ENCODE results near the gene FSHR.

- TF ChIP-seq PPARA (CRISPR knock-in tag; IDR thresholded peaks at IDR 0.05; ENCODE audit: borderline replicate concordance) (no peak), CREB5 (CRISPR knock-in tag; IDR thresholded peaks at IDR 0.05; ENCODE audit: low read depth) (no peak), ZC3H10 (CRISPR knock-in tag; IDR thresholded peaks at IDR 0.05) (no peak), CSDC2 (CRISPR knock-in tag; IDR thresholded peaks at IDR 0.05) (no peak), ZFP30 (CRISPR knock-in tag; IDR thresholded peaks at IDR 0.05) (no peak), ZNF565 (CRISPR knock-in tag; conservative IDR thresholded peaks at IDR 0.05; ENCODE audit: low read depth) (no peak), BACH2 (CRISPR knock-in tag; IDR thresholded peaks at IDR 0.05; ENCODE audit: borderline replicate concordance) (no peak), ZNF8 (CRISPR knock-in tag; IDR thresholded peaks at IDR 0.05) (no peak), ARNTL (CRISPR knock-in tag; IDR thresholded peaks at IDR 0.05; ENCODE audit: borderline replicate concordance, low read depth) (no peak), ZNF70 (CRISPR knock-in tag; IDR thresholded peaks at IDR 0.05) (no peak), PATZ1 (CRISPR knock-in tag; IDR thresholded peaks at IDR 0.05; ENCODE audit: borderline replicate concordance) (no peak), ISL1 (CRISPR knock-in tag; IDR thresholded peaks at IDR 0.05) (no peak), TCF4 (CRISPR knock-in tag; IDR thresholded peaks at IDR 0.05; ENCODE audit: borderline replicate concordance) (no peak)
- TF ChIP-seq, protein P1, sequence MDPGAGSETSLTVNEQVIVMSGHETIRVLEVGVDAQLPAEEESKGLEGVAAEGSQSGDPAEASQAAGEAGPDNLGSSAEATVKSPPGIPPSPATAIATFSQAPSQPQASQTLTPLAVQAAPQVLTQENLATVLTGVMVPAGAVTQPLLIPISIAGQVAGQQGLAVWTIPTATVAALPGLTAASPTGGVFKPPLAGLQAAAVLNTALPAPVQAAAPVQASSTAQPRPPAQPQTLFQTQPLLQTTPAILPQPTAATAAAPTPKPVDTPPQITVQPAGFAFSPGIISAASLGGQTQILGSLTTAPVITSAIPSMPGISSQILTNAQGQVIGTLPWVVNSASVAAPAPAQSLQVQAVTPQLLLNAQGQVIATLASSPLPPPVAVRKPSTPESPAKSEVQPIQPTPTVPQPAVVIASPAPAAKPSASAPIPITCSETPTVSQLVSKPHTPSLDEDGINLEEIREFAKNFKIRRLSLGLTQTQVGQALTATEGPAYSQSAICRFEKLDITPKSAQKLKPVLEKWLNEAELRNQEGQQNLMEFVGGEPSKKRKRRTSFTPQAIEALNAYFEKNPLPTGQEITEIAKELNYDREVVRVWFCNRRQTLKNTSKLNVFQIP (CRISPR knock-in tag; IDR thresholded peaks at IDR 0.05; ENCODE audit: borderline replicate concordance, low read depth), result no peak
Observed at GRCh38 chr2:49032126-49032525, 122.2 kb downstream of the FSHR start.

All from SK-N-SH treated with all-trans-retinoic acid at 6 μM for 48 hours (cell line).